GM19023 (cell line): ENCODE data around the gene ELP5.

Source experiments
- ATAC-seq: cut with Tn5 transposase; IDR thresholded peaks from one replicate; pipeline ENCODE4 v1.9.1; 2021; ENCODE audit warnings: mild to moderate bottlenecking, moderate library complexity; ENCODE audit not compliant: unreplicated experiment

The ELP5 gene

DNA sequence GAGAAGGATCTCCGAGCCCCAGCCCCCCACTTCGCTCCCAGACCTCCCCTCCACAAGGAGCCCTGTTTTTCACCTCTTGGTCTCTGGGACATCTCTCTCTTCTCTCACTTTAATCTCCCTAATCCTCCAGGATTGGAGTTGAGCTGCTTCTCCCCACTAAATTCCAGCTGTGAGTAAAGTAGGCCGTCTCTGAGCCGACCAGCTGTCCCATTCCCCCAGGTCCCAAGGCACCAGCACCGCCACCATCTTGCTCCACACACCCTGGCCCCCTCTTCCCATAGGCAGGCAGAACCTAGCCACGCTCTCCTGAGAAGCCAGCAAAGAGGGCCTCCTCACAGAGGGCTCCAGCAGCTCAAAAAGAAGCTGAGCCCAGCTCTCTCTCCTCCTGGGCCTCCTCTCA is 33.3 kb upstream of the ELP5 start:
- no peak for ATAC-seq

DNA sequence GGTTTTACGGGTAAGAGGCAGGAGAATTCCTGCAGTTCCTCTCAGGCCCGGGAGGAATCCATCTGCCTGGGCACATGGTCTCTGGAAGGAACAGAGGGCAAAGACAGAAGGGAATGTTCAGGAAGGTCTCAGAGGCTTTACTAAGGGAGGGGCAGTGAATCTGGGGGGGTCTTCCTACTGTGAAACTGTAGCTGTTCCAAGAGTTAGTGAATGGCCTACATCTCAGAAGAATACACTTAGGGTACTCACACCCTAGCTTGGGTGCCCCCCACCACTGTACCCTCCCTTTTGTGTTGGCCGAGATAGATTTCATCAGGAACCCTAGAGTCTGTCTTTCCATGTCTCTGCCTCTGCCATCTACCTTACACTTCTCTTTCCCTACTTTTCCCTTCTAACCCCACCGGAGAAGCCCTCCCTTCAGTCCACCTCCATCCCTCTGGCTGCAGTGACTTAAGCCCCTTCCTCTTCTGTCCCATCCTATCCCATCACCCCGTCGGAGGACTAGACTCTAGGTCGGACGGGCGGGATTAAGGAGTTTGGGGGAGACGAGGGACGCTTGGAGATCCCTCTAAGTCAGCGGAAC is 32.7 kb upstream of the ELP5 start:
- no peak for ATAC-seq

GRCh38 chr17:7219812-7220592 is 32.0 kb upstream of the ELP5 start, which contains the start of the genes ACADVL and DLG4:
Gene ACADVL (plus strand): TSS chr17:7219938. CDS start chr17:7219985, 47 bp downstream.
Gene DLG4 (minus strand): TSS chr17:7219836.
- ATAC-seq = peak; percentile 65

DNA sequence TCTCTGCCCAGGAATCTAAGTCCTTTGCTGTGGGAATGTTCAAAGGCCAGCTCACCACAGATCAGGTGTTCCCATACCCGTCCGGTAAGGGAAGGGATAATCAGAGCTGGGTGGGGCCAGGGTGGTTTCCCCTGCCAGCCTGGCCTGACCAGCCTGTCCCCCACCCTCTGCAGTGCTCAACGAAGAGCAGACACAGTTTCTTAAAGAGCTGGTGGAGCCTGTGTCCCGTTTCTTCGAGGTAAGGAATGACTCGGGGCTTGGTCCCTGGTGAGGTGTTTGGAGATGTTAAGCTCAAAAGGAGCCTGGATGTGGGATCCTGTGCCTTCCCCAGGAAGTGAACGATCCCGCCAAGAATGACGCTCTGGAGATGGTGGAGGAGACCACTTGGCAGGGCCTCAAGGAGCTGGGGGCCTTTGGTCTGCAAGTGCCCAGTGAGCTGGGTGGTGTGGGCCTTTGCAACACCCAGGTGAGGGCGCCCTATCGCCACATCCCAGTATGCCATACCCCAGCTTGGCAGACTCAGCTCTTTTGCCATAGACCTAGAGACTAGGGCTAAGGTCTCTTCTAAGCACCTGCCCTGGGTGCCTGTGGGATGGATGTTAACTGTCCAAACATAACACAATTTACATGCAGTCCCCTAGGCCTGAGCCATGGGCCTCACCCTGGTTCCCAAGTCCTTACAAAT is 31.3 kb upstream of the ELP5 start:
- no peak for ATAC-seq

GRCh38 chr17:7221278-7222092 is 30.5 kb upstream of the ELP5 start:
- no peak for ATAC-seq

DNA sequence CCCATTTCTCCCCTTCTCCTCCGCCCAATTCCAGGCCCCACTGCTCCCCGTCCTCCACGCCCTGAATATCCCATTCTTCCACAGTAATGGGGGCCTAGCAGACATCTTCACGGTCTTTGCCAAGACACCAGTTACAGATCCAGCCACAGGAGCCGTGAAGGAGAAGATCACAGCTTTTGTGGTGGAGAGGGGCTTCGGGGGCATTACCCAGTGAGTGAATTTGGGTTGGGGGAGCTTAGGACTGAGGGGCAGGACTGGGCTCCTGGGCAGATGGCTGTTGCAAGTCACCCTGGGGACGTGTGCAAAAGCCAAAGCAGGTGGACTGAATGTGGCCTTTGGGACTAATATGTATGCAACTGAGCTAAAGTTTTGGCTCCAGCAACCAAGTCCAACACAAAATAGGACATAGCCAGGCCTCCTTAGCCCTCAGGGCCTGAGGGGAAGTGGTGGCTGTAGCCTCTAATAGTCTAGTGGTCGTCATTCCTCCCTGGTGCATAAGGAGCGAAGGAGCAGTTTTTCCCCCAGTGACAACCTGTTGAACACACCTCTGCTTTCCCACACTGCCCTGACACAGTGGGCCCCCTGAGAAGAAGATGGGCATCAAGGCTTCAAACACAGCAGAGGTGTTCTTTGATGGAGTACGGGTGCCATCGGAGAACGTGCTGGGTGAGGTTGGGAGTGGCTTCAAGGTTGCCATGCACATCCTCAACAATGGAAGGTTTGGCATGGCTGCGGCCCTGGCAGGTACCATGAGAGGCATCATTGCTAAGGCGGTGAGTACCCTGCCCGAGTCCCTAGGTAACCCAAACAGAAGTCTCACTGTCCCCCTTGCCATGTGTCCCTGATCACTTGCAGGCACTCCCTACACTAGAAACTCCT is 29.7 kb upstream of the ELP5 start:
- ATAC-seq = no peak

DNA sequence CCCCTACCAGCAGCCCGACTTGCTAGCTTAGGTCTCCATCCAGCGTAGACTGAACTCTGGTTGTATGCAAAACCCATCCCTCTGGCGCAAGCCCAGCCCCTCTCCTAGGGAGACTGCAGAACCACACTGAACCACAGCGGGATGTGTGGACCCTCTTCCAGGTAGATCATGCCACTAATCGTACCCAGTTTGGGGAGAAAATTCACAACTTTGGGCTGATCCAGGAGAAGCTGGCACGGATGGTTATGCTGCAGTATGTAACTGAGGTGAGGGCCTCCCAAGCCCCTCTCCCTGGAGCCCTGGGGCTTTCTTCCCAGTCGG is 29.1 kb upstream of the ELP5 start:
- ATAC-seq = no peak

GRCh38 chr17:7223375-7223774 is 28.6 kb upstream of the ELP5 start:
- no peak for ATAC-seq

DNA sequence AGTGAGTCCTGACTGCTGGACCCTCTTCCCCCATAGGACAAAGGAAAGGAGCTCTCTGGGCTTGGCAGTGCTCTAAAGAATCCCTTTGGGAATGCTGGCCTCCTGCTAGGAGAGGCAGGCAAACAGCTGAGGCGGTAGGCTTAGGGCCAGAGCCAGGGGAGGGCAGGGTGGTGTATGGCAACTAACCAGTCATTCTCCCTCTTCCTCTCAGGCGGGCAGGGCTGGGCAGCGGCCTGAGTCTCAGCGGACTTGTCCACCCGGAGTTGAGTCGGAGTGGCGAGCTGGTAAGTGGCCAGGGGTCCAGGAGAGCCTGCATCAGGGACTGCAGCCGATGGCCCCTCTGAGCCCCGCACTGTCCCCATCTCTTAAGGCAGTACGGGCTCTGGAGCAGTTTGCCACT is 27.9 kb upstream of the ELP5 start:
- no peak for ATAC-seq

GRCh38 chr17:7224661-7225111 is 27.3 kb upstream of the ELP5 start:
- no peak for ATAC-seq

DNA sequence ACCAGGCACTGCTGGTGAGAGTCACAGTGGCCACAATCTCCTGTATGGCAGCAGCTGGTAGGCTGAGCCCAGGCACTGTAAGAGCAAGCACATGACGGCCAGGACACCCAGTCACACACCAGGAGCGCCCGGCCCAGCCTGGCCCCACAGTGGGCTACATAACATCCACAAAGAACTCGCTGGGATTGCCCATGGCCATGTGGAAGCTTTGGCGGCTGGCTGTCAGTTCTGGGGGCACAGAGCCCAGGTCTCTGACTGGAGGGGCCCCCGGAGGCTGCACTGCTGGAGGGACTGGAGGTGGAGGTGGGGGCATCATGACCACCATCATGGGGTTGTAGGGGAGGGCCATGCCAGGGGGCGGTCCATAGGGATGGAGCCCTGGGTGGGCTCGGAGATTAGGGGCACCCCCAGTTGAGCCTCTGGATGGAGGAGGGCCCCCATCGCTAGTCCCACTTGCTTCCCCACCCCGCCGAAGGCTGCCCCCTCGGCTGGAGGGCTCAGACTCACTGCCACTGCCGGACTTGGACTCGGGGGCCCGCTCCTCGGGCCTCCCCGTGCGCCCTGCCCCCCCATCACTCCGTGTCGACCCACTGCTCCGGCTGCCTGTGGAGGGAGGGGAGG is 26.2 kb upstream of the ELP5 start:
- no peak for ATAC-seq

GRCh38 chr17:7226721-7227710 is 25.0 kb upstream of the ELP5 start:
- no peak for ATAC-seq

- ATAC-seq = no peak
These were observed 23.1 kb upstream of the ELP5 start for GRCh38 chr17:7228920-7229319.

GRCh38 chr17:7229504-7229903 is 22.5 kb upstream of the ELP5 start:
- ATAC-seq = no peak

DNA sequence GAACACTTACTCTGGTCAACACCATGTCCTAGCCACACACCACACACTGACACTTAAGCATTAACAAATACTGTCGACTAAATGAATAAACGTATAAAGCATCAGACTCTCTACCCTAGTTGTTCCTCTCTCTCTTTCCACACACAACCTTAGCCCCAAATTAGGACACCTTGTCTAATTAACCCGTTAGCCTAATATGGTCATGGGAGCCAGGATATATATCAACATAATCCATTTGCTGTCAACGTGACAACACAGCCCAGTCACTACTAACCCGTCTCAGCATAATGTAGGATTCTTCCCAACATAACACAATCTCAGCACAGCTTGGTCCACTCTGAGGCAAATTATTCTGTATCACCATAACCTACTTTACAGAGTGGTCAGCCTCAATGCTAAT is 19.9 kb upstream of the ELP5 start:
- ATAC-seq = no peak

DNA sequence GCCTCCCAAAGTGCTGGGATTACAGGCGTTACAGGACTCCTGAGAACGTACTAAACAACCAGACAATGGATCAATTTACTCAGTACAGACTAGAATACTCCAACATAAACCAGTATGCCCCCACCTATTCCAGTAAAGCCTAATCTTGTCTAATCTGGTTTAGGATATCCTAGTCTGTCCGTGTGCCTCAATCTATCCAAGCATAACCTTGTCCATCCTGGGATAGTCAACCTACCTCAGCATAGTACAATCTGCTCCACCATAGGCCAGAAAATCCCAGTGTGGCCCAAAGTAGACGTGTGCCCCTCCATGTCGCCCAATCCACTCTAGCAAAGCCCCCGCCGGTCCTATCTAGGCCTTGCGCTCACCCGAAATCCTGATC is 18.3 kb upstream of the ELP5 start:
- no peak for ATAC-seq

- peak; percentile 47 for ATAC-seq
These were observed 17.7 kb upstream of the ELP5 start, which contains the start of gene DVL2 for GRCh38 chr17:7234083-7234951. Gene DVL2 (minus strand): TSS chr17:7234517. CDS start chr17:7234262, 255 bp downstream.
